Measurements from ENCODE around the gene PHACTR1. TPM values are rescaled to one million over a fixed set of nuclear protein-coding genes. Genes with fewer than 3 reads are reported as not detected.

Gene PHACTR1
- total and polyA plus RNA-seq, 2 of the 4 experiments (the other 2 are of a cell fraction) = not detected

DNA sequence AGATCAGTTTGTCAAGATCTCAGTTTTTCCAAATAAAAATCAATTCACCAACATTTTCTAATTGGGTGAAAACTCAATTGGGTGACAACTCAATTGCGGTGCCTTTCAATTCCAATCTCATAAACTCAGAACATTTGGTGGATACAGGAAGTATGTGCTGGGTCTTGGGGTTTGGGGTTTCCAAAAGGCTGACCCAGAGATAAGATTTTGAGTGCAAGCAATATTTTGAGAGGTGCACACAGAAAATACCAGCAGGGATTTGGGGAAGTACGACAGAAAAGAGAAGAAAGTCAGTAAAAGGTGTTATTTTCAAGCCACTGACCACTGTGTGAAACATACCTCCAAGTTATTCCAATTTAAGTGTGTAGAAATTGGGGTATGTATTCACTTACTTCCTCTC lies 258.0 kb downstream of the PHACTR1 start:
- Histone ChIP-seq H3K4me2 (ENCODE audit: low read depth, low read length) (no peak overlapping the region), H2BK15ac (ENCODE audit: low read depth, low read length) (no peak overlapping the region), H3K9ac (ENCODE audit: low read depth, low read length) (no peak overlapping the region), H3K9me3 (ENCODE audit: control insufficient read depth, insufficient read depth, low read length) (peaks cover 5% of the 10 kb centered on the region; the same call in 1 of the 2 replicates), H3K4ac (ENCODE audit: low read depth, low read length) (no peak overlapping the region), H2AFZ (replicated peaks; ENCODE audit: low read length, poor library complexity) (no peak overlapping the region), H4K8ac (ENCODE audit: low read depth in 2 of 2, low read length in 2 of 2) (no peak overlapping the region), H3K4me1 (ENCODE audit: control insufficient read depth, insufficient read depth, low read length) (no peaks in the 10 kb centered on the region), H3K18ac (ENCODE audit: low read depth, low read length) (no peak overlapping the region), H3K27me3 (ENCODE audit: control insufficient read depth, insufficient read depth, low read length) (no peaks in the 10 kb centered on the region), H4K20me1 (ENCODE audit: insufficient read depth, low read length) (no peaks in the 10 kb centered on the region), H3K56ac (ENCODE audit: extremely low read depth, insufficient read depth, low read length) (no peak overlapping the region), H3K36me3 (ENCODE audit: control insufficient read depth, insufficient read depth, low read length) (no peaks in the 10 kb centered on the region), H3K4me3 (ENCODE audit: insufficient read depth, low read depth, low read length) (no peak overlapping the region), H4K5ac (ENCODE audit: low read depth, low read length) (no peak overlapping the region), H2BK5ac (ENCODE audit: low read depth, low read length, poor library complexity, severe bottlenecking) (no peak overlapping the region), H2BK20ac (ENCODE audit: low read depth, low read length) (no peak overlapping the region), H3K23ac (ENCODE audit: low read depth, low read length) (no peak overlapping the region), H2AK9ac (replicated peaks; ENCODE audit: low read depth, low read length, poor library complexity) (no peak overlapping the region), H2BK120ac (ENCODE audit: low read depth, low read length) (no peak overlapping the region), H3K79me1 (ENCODE audit: low read depth in 1 of 2, low read length in 2 of 2) (no peaks in the 10 kb centered on the region), H2AK5ac (ENCODE audit: low read depth, low read length) (no peak overlapping the region), H4K91ac (ENCODE audit: insufficient read depth, low read depth, low read length) (no peak overlapping the region), H3K14ac (replicated peaks; ENCODE audit: low read depth, low read length) (no peak overlapping the region), H3K27ac (ENCODE audit: insufficient read depth, low read length) (no peak overlapping the region), H3K9me1 (ENCODE audit: insufficient read depth, low read length) (no peaks in the 10 kb centered on the region)
- in situ Hi-C loops (cut with MboI; ENCODE audit: low sequenced_read_pairs) (no loop called here), dilution Hi-C loops (cut with HindIII; ENCODE audit: low sequenced_read_pairs, unreplicated experiment) (no loop called here), intact Hi-C loops (cut with micrococcal nuclease) (no loop called here)
- BruUV-seq (replicated peaks) = no TSS peak
- TF ChIP-seq, protein P1, sequence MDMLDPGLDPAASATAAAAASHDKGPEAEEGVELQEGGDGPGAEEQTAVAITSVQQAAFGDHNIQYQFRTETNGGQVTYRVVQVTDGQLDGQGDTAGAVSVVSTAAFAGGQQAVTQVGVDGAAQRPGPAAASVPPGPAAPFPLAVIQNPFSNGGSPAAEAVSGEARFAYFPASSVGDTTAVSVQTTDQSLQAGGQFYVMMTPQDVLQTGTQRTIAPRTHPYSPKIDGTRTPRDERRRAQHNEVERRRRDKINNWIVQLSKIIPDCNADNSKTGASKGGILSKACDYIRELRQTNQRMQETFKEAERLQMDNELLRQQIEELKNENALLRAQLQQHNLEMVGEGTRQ (IDR thresholded peaks at IDR 0.05; ENCODE audit: low read depth, low read length) = no peak
- no peak for TF ChIP-seq RFX5 (IDR thresholded peaks at IDR 0.05; ENCODE audit: low read depth, low read length)
- no peak for TF ChIP-seq FOS (IDR thresholded peaks at IDR 0.05; ENCODE audit: low read depth, low read length)
- TF ChIP-seq SMC3 (IDR thresholded peaks at IDR 0.05; ENCODE audit: low read depth, low read length) = no peak
- TF ChIP-seq RAD21 (IDR thresholded peaks at IDR 0.05; ENCODE audit: low read length) = no peak
- no peak for TF ChIP-seq MAZ (IDR thresholded peaks at IDR 0.05; ENCODE audit: borderline replicate concordance, low read depth, low read length)
- no peak for TF ChIP-seq CEBPB (IDR thresholded peaks at IDR 0.05; ENCODE audit: low read depth, low read length)
- TF ChIP-seq NFE2L2 (IDR thresholded peaks at IDR 0.05; ENCODE audit: low read depth, low read length) = no peak
- TF ChIP-seq CHD1 (IDR thresholded peaks at IDR 0.05; ENCODE audit: low read depth, low read length) = no peak
- TF ChIP-seq POLR2A (IDR thresholded peaks at IDR 0.05; ENCODE audit: low read depth, low read length) = no peak
- TF ChIP-seq, protein P2, sequence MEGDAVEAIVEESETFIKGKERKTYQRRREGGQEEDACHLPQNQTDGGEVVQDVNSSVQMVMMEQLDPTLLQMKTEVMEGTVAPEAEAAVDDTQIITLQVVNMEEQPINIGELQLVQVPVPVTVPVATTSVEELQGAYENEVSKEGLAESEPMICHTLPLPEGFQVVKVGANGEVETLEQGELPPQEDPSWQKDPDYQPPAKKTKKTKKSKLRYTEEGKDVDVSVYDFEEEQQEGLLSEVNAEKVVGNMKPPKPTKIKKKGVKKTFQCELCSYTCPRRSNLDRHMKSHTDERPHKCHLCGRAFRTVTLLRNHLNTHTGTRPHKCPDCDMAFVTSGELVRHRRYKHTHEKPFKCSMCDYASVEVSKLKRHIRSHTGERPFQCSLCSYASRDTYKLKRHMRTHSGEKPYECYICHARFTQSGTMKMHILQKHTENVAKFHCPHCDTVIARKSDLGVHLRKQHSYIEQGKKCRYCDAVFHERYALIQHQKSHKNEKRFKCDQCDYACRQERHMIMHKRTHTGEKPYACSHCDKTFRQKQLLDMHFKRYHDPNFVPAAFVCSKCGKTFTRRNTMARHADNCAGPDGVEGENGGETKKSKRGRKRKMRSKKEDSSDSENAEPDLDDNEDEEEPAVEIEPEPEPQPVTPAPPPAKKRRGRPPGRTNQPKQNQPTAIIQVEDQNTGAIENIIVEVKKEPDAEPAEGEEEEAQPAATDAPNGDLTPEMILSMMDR (conservative IDR thresholded peaks at IDR 0.05; ENCODE audit: low read depth, low read length) = no peak
- TF ChIP-seq, protein P3, sequence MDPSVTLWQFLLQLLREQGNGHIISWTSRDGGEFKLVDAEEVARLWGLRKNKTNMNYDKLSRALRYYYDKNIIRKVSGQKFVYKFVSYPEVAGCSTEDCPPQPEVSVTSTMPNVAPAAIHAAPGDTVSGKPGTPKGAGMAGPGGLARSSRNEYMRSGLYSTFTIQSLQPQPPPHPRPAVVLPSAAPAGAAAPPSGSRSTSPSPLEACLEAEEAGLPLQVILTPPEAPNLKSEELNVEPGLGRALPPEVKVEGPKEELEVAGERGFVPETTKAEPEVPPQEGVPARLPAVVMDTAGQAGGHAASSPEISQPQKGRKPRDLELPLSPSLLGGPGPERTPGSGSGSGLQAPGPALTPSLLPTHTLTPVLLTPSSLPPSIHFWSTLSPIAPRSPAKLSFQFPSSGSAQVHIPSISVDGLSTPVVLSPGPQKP (IDR thresholded peaks at IDR 0.05; ENCODE audit: borderline replicate concordance, low read depth, low read length) = no peak
- TF ChIP-seq MAFK (IDR thresholded peaks at IDR 0.05; ENCODE audit: low read depth, low read length) = no peak
- CTCF ChIA-PET = no interaction called here
- no peak for DNase-seq
- WGBS, 2 experiments (ENCODE audit: extremely low coverage in 2 of 2, insufficient read length in 1 of 2) = no CpG with 5 or more reads among the region's 2 CpGs
- no peak for ATAC-seq (ENCODE audit: low read depth)
- POLR2A ChIA-PET (ENCODE audit: unreplicated experiment) = no interaction called here
